HG02642 (cell line): ENCODE results near the gene YPEL3.
"Not testable (repeated sequence)": the region's sequence is repeated elsewhere in the genome, so short reads cannot be mapped to it uniquely, and the experiment has no call there.

Experiments
- ATAC-seq: cut with Tn5 transposase; IDR thresholded peaks from one replicate; pipeline ENCODE4 v1.9.1; 2021; ENCODE audit warnings: mild to moderate bottlenecking; ENCODE audit not compliant: unreplicated experiment, poor library complexity

YPEL3 gene

GRCh38 chr16:30119428-30119827, 23.4 kb upstream of the YPEL3 start:
- no peak for ATAC-seq

- ATAC-seq = no peak
Measured at GRCh38 chr16:30117768-30118167, 21.8 kb upstream of the YPEL3 start.

GRCh38 chr16:30116291-30117207, 20.5 kb upstream of the YPEL3 start:
- ATAC-seq = no peak

GRCh38 chr16:30115238-30115637, 19.2 kb upstream of the YPEL3 start:
- no peak for ATAC-seq

GRCh38 chr16:30114833-30115232, 18.8 kb upstream of the YPEL3 start:
- not testable (repeated sequence) for ATAC-seq

- ATAC-seq = no peak
Measured at GRCh38 chr16:30114411-30114810, 18.4 kb upstream of the YPEL3 start.

- ATAC-seq = no peak
Measured at GRCh38 chr16:30113711-30114333, 17.8 kb upstream of the YPEL3 start.

GRCh38 chr16:30113031-30113710, 17.2 kb upstream of the YPEL3 start, which contains the start of gene GDPD3:
GDPD3 (minus strand) TSS chr16:30113537; CDS start chr16:30113478, 59 bp downstream.
- ATAC-seq = no peak

- ATAC-seq = no peak
Measured at GRCh38 chr16:30112197-30113030, 16.4 kb upstream of the YPEL3 start.

GRCh38 chr16:30110661-30111060, 14.6 kb upstream of the YPEL3 start:
- ATAC-seq = no peak

- no peak for ATAC-seq
Measured at GRCh38 chr16:30108059-30108850, 12.2 kb upstream of the YPEL3 start.

GRCh38 chr16:30104492-30104891, 8.5 kb upstream of the YPEL3 start:
- no peak for ATAC-seq

GRCh38 chr16:30104090-30104489, 8.1 kb upstream of the YPEL3 start:
- ATAC-seq = no peak

- ATAC-seq = no peak
Measured at GRCh38 chr16:30096862-30097563, 1.0 kb upstream of the YPEL3 start.

GRCh38 chr16:30095166-30096078, 591 bp downstream of the YPEL3 start:
- ATAC-seq = no peak

- no peak for ATAC-seq
Measured at GRCh38 chr16:30094541-30095165, 1.4 kb downstream of the YPEL3 start.

- peak; percentile 43 for ATAC-seq
Measured at GRCh38 chr16:30092373-30093010, 3.5 kb downstream of the YPEL3 start.
